GM21367 (cell line): ENCODE data around the gene STX18.
"Not testable (repeated sequence)": the region's sequence is repeated elsewhere in the genome, so short reads cannot be mapped to it uniquely, and the experiment has no call there.

Source experiments
- ATAC-seq: cut with Tn5 transposase; IDR thresholded peaks from one replicate; pipeline ENCODE4 v1.9.1; 2021; ENCODE audit not compliant: unreplicated experiment

Gene STX18

GRCh38 chr4:4480685-4481398 is 61.0 kb downstream of the STX18 start:
- no peak for ATAC-seq

GRCh38 chr4:4480205-4480604 is 61.6 kb downstream of the STX18 start:
- ATAC-seq = no peak

- no peak for ATAC-seq
These were observed 62.5 kb downstream of the STX18 start for GRCh38 chr4:4479366-4479765.

- no peak for ATAC-seq
These were observed 64.1 kb downstream of the STX18 start for GRCh38 chr4:4477796-4478195.

- ATAC-seq = no peak
These were observed 64.5 kb downstream of the STX18 start for GRCh38 chr4:4477391-4477790.

GRCh38 chr4:4474476-4474875 is 67.4 kb downstream of the STX18 start:
- no peak for ATAC-seq

- no peak for ATAC-seq
These were observed 69.4 kb downstream of the STX18 start for GRCh38 chr4:4472344-4472958.

- ATAC-seq = no peak
These were observed 70.7 kb downstream of the STX18 start for GRCh38 chr4:4471195-4471594.

GRCh38 chr4:4470208-4470607 is 71.6 kb downstream of the STX18 start:
- no peak for ATAC-seq

- ATAC-seq = not testable (repeated sequence)
These were observed 76.6 kb downstream of the STX18 start for GRCh38 chr4:4465238-4465637.

- no peak for ATAC-seq
These were observed 78.9 kb downstream of the STX18 start for GRCh38 chr4:4462970-4463369.

GRCh38 chr4:4461850-4462249 is 80.0 kb downstream of the STX18 start:
- no peak for ATAC-seq

GRCh38 chr4:4461178-4461577 is 80.7 kb downstream of the STX18 start:
- ATAC-seq = no peak

GRCh38 chr4:4460759-4461158 is 81.1 kb downstream of the STX18 start:
- no peak for ATAC-seq

- ATAC-seq = no peak
These were observed 82.7 kb downstream of the STX18 start for GRCh38 chr4:4459181-4459580.

- ATAC-seq = no peak
These were observed 83.9 kb downstream of the STX18 start for GRCh38 chr4:4457803-4458553.

- ATAC-seq = no peak
These were observed 84.9 kb downstream of the STX18 start for GRCh38 chr4:4456816-4457578.

GRCh38 chr4:4456351-4456750 is 85.5 kb downstream of the STX18 start:
- no peak for ATAC-seq

- peak; percentile 74 for ATAC-seq
These were observed 86.5 kb downstream of the STX18 start for GRCh38 chr4:4455210-4455865.

- ATAC-seq = no peak
These were observed 95.4 kb downstream of the STX18 start for GRCh38 chr4:4446434-4446833.

GRCh38 chr4:4443821-4444220 is 98.0 kb downstream of the STX18 start:
- ATAC-seq = no peak
